Measurements from ENCODE around the gene PCSK4. TPM values are rescaled to one million over a fixed set of nuclear protein-coding genes. Genes with fewer than 3 reads are reported as not detected.

PCSK4 gene
- total and polyA plus RNA-seq, 9 of the 15 experiments (the other 6 are each of a cell fraction or from before 2014, with no cell fraction given) = 0.01 to 9.1 (median 2.1) TPM; not detected in 1

DNA sequence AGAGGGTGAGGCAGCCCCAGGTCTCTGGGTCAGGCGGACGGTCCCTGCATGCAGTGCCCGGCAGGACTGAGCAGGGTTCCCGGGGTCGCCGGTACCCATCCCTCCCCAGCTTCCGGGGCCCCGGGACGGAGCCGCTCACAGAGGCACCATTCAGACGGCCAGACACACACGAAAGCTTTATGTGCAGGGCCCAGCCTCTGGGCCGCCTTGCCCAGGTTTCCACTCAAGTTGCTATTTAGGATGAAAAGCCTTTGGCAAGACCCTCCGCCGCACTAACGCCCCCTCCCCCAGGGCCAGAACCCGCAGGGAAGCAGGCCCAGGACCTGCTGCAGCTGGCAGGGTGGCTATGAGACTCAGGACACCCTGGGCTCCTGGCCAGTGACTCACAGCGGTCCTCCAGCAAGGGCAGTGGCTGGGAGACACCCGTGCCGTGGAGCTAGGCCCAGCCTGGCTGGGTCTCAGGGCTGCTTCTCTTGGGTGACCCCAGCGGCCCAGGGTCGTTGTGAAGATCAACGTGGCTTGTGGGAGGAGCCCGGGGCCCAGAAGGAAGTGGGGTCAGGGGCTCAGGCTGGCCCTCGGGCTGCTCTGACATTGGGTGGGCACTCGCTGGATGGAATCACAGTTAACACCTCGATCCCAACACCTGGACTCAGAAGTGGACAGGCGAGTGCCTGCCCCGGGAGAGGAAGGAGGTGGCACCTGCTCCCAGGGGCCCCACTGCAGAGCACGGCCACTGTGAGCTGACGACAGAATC lies 16.0 kb downstream of the PCSK4 start (continued):
- TF ChIP-seq, protein P1, sequence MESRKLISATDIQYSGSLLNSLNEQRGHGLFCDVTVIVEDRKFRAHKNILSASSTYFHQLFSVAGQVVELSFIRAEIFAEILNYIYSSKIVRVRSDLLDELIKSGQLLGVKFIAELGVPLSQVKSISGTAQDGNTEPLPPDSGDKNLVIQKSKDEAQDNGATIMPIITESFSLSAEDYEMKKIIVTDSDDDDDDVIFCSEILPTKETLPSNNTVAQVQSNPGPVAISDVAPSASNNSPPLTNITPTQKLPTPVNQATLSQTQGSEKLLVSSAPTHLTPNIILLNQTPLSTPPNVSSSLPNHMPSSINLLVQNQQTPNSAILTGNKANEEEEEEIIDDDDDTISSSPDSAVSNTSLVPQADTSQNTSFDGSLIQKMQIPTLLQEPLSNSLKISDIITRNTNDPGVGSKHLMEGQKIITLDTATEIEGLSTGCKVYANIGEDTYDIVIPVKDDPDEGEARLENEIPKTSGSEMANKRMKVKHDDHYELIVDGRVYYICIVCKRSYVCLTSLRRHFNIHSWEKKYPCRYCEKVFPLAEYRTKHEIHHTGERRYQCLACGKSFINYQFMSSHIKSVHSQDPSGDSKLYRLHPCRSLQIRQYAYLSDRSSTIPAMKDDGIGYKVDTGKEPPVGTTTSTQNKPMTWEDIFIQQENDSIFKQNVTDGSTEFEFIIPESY (CRISPR knock-in tag; IDR thresholded peaks at IDR 0.05) = no peak
- TF ChIP-seq, protein P2, sequence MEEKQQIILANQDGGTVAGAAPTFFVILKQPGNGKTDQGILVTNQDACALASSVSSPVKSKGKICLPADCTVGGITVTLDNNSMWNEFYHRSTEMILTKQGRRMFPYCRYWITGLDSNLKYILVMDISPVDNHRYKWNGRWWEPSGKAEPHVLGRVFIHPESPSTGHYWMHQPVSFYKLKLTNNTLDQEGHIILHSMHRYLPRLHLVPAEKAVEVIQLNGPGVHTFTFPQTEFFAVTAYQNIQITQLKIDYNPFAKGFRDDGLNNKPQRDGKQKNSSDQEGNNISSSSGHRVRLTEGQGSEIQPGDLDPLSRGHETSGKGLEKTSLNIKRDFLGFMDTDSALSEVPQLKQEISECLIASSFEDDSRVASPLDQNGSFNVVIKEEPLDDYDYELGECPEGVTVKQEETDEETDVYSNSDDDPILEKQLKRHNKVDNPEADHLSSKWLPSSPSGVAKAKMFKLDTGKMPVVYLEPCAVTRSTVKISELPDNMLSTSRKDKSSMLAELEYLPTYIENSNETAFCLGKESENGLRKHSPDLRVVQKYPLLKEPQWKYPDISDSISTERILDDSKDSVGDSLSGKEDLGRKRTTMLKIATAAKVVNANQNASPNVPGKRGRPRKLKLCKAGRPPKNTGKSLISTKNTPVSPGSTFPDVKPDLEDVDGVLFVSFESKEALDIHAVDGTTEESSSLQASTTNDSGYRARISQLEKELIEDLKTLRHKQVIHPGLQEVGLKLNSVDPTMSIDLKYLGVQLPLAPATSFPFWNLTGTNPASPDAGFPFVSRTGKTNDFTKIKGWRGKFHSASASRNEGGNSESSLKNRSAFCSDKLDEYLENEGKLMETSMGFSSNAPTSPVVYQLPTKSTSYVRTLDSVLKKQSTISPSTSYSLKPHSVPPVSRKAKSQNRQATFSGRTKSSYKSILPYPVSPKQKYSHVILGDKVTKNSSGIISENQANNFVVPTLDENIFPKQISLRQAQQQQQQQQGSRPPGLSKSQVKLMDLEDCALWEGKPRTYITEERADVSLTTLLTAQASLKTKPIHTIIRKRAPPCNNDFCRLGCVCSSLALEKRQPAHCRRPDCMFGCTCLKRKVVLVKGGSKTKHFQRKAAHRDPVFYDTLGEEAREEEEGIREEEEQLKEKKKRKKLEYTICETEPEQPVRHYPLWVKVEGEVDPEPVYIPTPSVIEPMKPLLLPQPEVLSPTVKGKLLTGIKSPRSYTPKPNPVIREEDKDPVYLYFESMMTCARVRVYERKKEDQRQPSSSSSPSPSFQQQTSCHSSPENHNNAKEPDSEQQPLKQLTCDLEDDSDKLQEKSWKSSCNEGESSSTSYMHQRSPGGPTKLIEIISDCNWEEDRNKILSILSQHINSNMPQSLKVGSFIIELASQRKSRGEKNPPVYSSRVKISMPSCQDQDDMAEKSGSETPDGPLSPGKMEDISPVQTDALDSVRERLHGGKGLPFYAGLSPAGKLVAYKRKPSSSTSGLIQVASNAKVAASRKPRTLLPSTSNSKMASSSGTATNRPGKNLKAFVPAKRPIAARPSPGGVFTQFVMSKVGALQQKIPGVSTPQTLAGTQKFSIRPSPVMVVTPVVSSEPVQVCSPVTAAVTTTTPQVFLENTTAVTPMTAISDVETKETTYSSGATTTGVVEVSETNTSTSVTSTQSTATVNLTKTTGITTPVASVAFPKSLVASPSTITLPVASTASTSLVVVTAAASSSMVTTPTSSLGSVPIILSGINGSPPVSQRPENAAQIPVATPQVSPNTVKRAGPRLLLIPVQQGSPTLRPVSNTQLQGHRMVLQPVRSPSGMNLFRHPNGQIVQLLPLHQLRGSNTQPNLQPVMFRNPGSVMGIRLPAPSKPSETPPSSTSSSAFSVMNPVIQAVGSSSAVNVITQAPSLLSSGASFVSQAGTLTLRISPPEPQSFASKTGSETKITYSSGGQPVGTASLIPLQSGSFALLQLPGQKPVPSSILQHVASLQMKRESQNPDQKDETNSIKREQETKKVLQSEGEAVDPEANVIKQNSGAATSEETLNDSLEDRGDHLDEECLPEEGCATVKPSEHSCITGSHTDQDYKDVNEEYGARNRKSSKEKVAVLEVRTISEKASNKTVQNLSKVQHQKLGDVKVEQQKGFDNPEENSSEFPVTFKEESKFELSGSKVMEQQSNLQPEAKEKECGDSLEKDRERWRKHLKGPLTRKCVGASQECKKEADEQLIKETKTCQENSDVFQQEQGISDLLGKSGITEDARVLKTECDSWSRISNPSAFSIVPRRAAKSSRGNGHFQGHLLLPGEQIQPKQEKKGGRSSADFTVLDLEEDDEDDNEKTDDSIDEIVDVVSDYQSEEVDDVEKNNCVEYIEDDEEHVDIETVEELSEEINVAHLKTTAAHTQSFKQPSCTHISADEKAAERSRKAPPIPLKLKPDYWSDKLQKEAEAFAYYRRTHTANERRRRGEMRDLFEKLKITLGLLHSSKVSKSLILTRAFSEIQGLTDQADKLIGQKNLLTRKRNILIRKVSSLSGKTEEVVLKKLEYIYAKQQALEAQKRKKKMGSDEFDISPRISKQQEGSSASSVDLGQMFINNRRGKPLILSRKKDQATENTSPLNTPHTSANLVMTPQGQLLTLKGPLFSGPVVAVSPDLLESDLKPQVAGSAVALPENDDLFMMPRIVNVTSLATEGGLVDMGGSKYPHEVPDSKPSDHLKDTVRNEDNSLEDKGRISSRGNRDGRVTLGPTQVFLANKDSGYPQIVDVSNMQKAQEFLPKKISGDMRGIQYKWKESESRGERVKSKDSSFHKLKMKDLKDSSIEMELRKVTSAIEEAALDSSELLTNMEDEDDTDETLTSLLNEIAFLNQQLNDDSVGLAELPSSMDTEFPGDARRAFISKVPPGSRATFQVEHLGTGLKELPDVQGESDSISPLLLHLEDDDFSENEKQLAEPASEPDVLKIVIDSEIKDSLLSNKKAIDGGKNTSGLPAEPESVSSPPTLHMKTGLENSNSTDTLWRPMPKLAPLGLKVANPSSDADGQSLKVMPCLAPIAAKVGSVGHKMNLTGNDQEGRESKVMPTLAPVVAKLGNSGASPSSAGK (IDR thresholded peaks at IDR 0.05) = no peak
- TF ChIP-seq RBM25 (IDR thresholded peaks at IDR 0.05; ENCODE audit: low read depth, low read length, severe bottlenecking) (no peak), ZNF449 (CRISPR knock-in tag; IDR thresholded peaks at IDR 0.05) (no peak), POLR2G (IDR thresholded peaks at IDR 0.05; ENCODE audit: low read depth, low read length) (0 out of 2 replicates have a peak, but pooled peaks have one; percentile 5), POLR2AphosphoS5 (IDR thresholded peaks at IDR 0.05; ENCODE audit: control insufficient read depth, insufficient read depth, low read depth, low read length) (no peak; the same call in 1 of the 2 replicates), MYBL2 (IDR thresholded peaks at IDR 0.05; ENCODE audit: low read depth) (no peak), MYBL2 (CRISPR knock-in tag; IDR thresholded peaks at IDR 0.05; ENCODE audit: borderline replicate concordance) (no peak), SUPT5H (IDR thresholded peaks at IDR 0.05) (peak; percentile 24; the same call in 1 of the 2 replicates), HDAC6 (IDR thresholded peaks at IDR 0.05; ENCODE audit: low read depth, low read length) (no peak), GATAD2B (IDR thresholded peaks at IDR 0.05; ENCODE audit: borderline replicate concordance) (no peak)
